WTC11 (cell line): ENCODE measurements around the gene FER.

ENCODE experiments used
- CDX4 ChIP-seq: fragments of 250-450 bp; sonication (Bioruptor Pico); IDR thresholded peaks from 2 replicates; pipeline ENCODE4 v1.9.0; 2021; ENCODE audit warnings: moderate library complexity, mild to moderate bottlenecking, inconsistent platforms, borderline replicate concordance
- CREB1 ChIP-seq: sonication (generic); formaldehyde crosslinking; IDR thresholded peaks from 2 replicates; pipeline ENCODE4 v1.8.0; 2023; ENCODE audit warnings: mild to moderate bottlenecking, missing genetic modification reagents
- CTCF ChIP-seq: fragments of 200-600 bp; IDR thresholded peaks from 2 replicates; pipeline ENCODE4 v1.8.0; 2022; ENCODE audit warnings: antibody characterized with exemption

GRCh38 chr5:108762660-108763059, 15.0 kb downstream of the FER start:
- TF ChIP-seq CDX4 (CRISPR knock-in tag) (no peak), CREB1 (no peak), CTCF (no peak)
